Keratinocyte (primary cell): ENCODE measurements around the gene DNAJB11. TPM values are rescaled to one million over a fixed set of nuclear protein-coding genes. Genes with fewer than 3 reads are reported as not detected.
A peak's percentile ranks its signal among the peaks of the same experiment; 100 is the strongest.

Source experiments
- DNase-seq: peaks from one replicate; pipeline ENCODE4 v3.0.0-alpha.2; 2011; ENCODE audit warnings: low read depth, missing footprints, low spot score
- FAIRE-seq: peaks from 2 replicates; lab custom pipeline; 2011; peaks lifted over from hg19 to GRCh38; lab: Jason Lieb, UNC
- H2AFZ ChIP-seq: 2 replicates; pipeline ENCODE4 v1.6.0; 2012; ENCODE audit warnings: low read length, control low read depth, inconsistent platforms; ENCODE audit not compliant: control insufficient read depth
- H3K27ac ChIP-seq: 2 replicates; pipeline ENCODE4 v1.5.1; 2011; ENCODE audit warnings: low read length; ENCODE audit not compliant: control insufficient read depth, insufficient read depth
- H3K27me3 ChIP-seq: 3 replicates; pipeline ENCODE4 v1.6.0; 2011; ENCODE audit warnings: low read length; ENCODE audit not compliant: control insufficient read depth, insufficient read depth; ENCODE audit errors: extremely low read depth
- H3K36me3 ChIP-seq, 2 experiments: 2 replicates in 1 of 2; 3 replicates in 1 of 2; pipeline ENCODE4 v1.5.1; 2011; ENCODE audit warnings: low read length in 2 of 2, mild to moderate bottlenecking in 1 of 2; ENCODE audit not compliant: control insufficient read depth in 2 of 2, insufficient read depth in 2 of 2; ENCODE audit errors: extremely low read depth in 1 of 2
- H3K4me1 ChIP-seq: 3 replicates; pipeline ENCODE4 v1.5.1; 2011; ENCODE audit warnings: low read length; ENCODE audit not compliant: control insufficient read depth, insufficient read depth; ENCODE audit errors: extremely low read depth
- H3K4me2 ChIP-seq: 3 replicates; pipeline ENCODE4 v1.6.0; 2011; ENCODE audit warnings: low read depth, low read length; ENCODE audit not compliant: control insufficient read depth, insufficient read depth; ENCODE audit errors: extremely low read depth
- H3K4me3 ChIP-seq, 3 experiments: fragments of 200-600 bp in 1 of 3; sonication (generic) in 1 of 3; 2 replicates in 2 of 3; 3 replicates in 1 of 3; pipeline ENCODE4 v1.5.1; 2011 to 2016; ENCODE audit warnings: low read length in 3 of 3, mild to moderate bottlenecking in 3 of 3, control low read depth in 2 of 3, inconsistent platforms in 1 of 3, low read depth in 1 of 3, mixed read lengths in 1 of 3, mixed run types in 1 of 3, moderate library complexity in 1 of 3; ENCODE audit not compliant: control insufficient read depth in 2 of 3, insufficient read depth in 2 of 3; ENCODE audit errors: extremely low read depth in 1 of 3
- H3K79me2 ChIP-seq: 2 replicates; pipeline ENCODE4 v1.6.0; 2012; ENCODE audit warnings: low read length; ENCODE audit not compliant: control insufficient read depth, insufficient read depth
- H3K9ac ChIP-seq: 3 replicates; pipeline ENCODE4 v1.6.0; 2011; ENCODE audit warnings: low read length; ENCODE audit not compliant: control insufficient read depth, insufficient read depth; ENCODE audit errors: extremely low read depth
- H3K9me1 ChIP-seq: 3 replicates; pipeline ENCODE4 v1.6.0; 2011; ENCODE audit warnings: low read length; ENCODE audit not compliant: control insufficient read depth, insufficient read depth; ENCODE audit errors: extremely low read depth
- H3K9me3 ChIP-seq: 2 replicates; pipeline ENCODE4 v1.5.1; 2012; ENCODE audit warnings: low read depth, low read length; ENCODE audit not compliant: control insufficient read depth
- H4K20me1 ChIP-seq: 3 replicates; pipeline ENCODE4 v1.6.0; 2011; ENCODE audit warnings: low read length; ENCODE audit not compliant: control insufficient read depth, insufficient read depth; ENCODE audit errors: extremely low read depth
- EZH2 ChIP-seq: IDR thresholded peaks from one replicate; pipeline ENCODE4 v1.6.1; 2012; ENCODE audit warnings: inconsistent platforms, mild to moderate bottlenecking, low read length, moderate library complexity
- dilution Hi-C: fragments of 300-500 bp; cut with MboI; formaldehyde crosslinking; loops from one replicate; pipeline ENCODE4 v1.7.0; 2020; ENCODE audit warnings: low sequenced_read_pairs; ENCODE audit not compliant: extremely low pct_ligation_motif_present
- polyA plus RNA-seq, 5 experiments: library from polyadenylated mRNA; depleted of rRNA in 3 of 5; stranded (reverse) in 3 of 5; stranded (forward) in 1 of 5; unstranded in 1 of 5; fragments of >200 nt; gene quantifications; 1 replicate in 1 of 5; 2 replicates in 3 of 5; 3 replicates in 1 of 5; pipeline versions ENCODE4 v1.2.1 to v1.2.3, GENCODE V29; 2011 to 2012; ENCODE audit warnings: missing spikeins in 2 of 5, low read depth in 1 of 5, low replicate concordance in 1 of 5
- TF ChIP-seq, protein P1 (sequence below), 3 experiments: IDR thresholded peaks in 1 of 3; conservative IDR thresholded peaks in 1 of 3; optimal IDR thresholded peaks in 1 of 3; 2 replicates in 2 of 3; 3 replicates in 1 of 3; pipeline versions ENCODE3 to v1.5.1; 2011; ENCODE audit warnings: low read length in 3 of 3, mild to moderate bottlenecking in 3 of 3, moderate library complexity in 2 of 3, control low read depth in 1 of 3, inconsistent platforms in 1 of 3; ENCODE audit not compliant: insufficient read depth in 2 of 3; ENCODE audit errors: extremely low read depth in 1 of 3

The DNAJB11 gene
- polyA plus RNA-seq, 1 donor (not counting 4 experiments of a cell fraction or from before 2014, with no cell fraction given) = 61.8 TPM

DNA sequence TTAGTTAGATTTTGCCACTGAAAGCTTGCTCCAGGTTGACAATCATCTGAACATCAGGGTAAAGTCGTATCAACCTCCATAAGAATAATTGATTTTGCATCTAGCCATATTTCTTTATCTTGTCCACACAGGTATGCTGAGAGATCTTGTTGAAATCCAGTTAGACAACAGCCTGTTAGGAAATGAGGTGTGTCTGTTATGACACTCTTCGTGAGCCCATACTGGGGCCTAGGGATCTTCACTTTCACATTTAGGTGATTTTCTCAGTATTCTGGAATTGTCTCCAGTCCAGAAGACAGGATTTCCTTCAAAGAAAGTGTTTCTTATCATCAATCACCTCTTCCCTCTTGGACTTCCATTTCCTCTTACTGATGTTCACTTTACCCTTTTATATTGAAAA, 18.1 kb downstream of the DNAJB11 start:
- dilution Hi-C loops = no loop called here
- Histone ChIP-seq H3K9me3 (no peaks in the 10 kb centered on the region), H3K27me3 (no peaks in the 10 kb centered on the region), H3K9me1 (no peaks in the 10 kb centered on the region), H2AFZ (peak overlapping the region; percentile 41), H4K20me1 (no peaks in the 10 kb centered on the region), H3K36me3 (peaks cover 9 to 18% of the 10 kb centered on the region in 2 experiments), H3K4me3 (peak overlapping the region in 2 of 3 experiments; percentile 22 to 36), H3K4me1 (peaks cover 31% of the 10 kb centered on the region), H3K27ac (peak overlapping the region; percentile 93), H3K79me2 (no peaks in the 10 kb centered on the region), H3K9ac (peak overlapping the region; percentile 49), H3K4me2 (peak overlapping the region; percentile 84)
- DNase-seq = no peak
- peak; percentile 96 for FAIRE-seq
- TF ChIP-seq, protein P1, sequence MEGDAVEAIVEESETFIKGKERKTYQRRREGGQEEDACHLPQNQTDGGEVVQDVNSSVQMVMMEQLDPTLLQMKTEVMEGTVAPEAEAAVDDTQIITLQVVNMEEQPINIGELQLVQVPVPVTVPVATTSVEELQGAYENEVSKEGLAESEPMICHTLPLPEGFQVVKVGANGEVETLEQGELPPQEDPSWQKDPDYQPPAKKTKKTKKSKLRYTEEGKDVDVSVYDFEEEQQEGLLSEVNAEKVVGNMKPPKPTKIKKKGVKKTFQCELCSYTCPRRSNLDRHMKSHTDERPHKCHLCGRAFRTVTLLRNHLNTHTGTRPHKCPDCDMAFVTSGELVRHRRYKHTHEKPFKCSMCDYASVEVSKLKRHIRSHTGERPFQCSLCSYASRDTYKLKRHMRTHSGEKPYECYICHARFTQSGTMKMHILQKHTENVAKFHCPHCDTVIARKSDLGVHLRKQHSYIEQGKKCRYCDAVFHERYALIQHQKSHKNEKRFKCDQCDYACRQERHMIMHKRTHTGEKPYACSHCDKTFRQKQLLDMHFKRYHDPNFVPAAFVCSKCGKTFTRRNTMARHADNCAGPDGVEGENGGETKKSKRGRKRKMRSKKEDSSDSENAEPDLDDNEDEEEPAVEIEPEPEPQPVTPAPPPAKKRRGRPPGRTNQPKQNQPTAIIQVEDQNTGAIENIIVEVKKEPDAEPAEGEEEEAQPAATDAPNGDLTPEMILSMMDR (optimal IDR thresholded peaks at IDR 0.05 in 1 of 3, IDR thresholded peaks at IDR 0.05 in 1 of 3, conservative IDR thresholded peaks at IDR 0.05 in 1 of 3; ENCODE audit: extremely low read depth in 1 of 3, insufficient read depth in 2 of 3, low read length in 3 of 3) = no peak
- TF ChIP-seq EZH2 = no peak

DNA sequence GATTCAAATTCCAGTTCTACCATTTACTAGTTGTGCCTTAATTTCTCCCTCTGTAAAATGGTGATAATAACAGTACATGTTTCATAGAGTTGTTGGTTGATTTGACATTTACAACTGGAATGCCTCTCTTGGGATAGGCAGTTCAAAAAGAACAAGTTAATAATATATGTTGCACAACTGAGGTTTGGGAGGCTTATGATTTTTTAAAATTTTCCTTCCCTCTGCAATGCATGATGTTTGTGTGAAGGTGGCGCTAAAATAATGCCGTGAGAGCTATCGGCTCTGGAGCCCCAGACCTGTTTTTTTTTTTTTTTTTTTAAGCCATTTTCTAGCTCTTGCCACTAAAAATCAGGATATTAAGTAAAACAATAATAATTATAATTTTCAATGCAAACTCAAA, 18.6 kb downstream of the DNAJB11 start:
- DNase-seq = no peak
- no peak for TF ChIP-seq EZH2
- TF ChIP-seq, protein P1 (optimal IDR thresholded peaks at IDR 0.05 in 1 of 3, IDR thresholded peaks at IDR 0.05 in 1 of 3, conservative IDR thresholded peaks at IDR 0.05 in 1 of 3; ENCODE audit: extremely low read depth in 1 of 3, insufficient read depth in 2 of 3, low read length in 3 of 3) = peak; percentile 32 to 43 (median 34)
- Histone ChIP-seq H2AFZ (peak overlapping the region; percentile 41), H3K27ac (peak overlapping the region; percentile 93), H3K9me1 (no peaks in the 10 kb centered on the region), H3K9ac (peak overlapping the region; percentile 49), H3K27me3 (no peaks in the 10 kb centered on the region), H3K36me3 (peaks cover 5 to 13% of the 10 kb centered on the region in 2 experiments), H4K20me1 (no peaks in the 10 kb centered on the region), H3K79me2 (no peaks in the 10 kb centered on the region), H3K4me2 (peak overlapping the region; percentile 84), H3K4me3 (peak overlapping the region in 2 of 3 experiments; percentile 22 to 36), H3K4me1 (peaks cover 31% of the 10 kb centered on the region), H3K9me3 (no peaks in the 10 kb centered on the region)
- dilution Hi-C loops = no loop called here
- no peak for FAIRE-seq
